ENCODE measurements around the gene OR9A4. TPM values are rescaled to one million over a fixed set of nuclear protein-coding genes. Genes with fewer than 3 reads are reported as not detected.

Gene OR9A4
- total RNA-seq, 1 experiment from 2014 or later: not detected

GRCh38 chr7:141946796-141947195, 30.6 kb downstream of the OR9A4 start, which contains the start of gene CLEC5A:
Gene CLEC5A, minus strand, starts transcription at chr7:141946974. Its CDS starts 682 bp downstream, at chr7:141946292.
- H3K9ac ChIP-seq (ENCODE audit: low read length): no peak within 1 kb of the TSS
- RAD21 ChIA-PET (ENCODE audit: low non-redundant PET in 1 of 2, low total read pairs in 2 of 2, uncharacterized antibody in 2 of 2, unreplicated experiment in 2 of 2): no interaction called here
- ATAC-seq: no peak
- H4K20me1 ChIP-seq (ENCODE audit: insufficient read depth): no peaks in the 10 kb centered on the region
- H3K4me2 ChIP-seq (ENCODE audit: low read length): no peak within 1 kb of the TSS
- POLR2A ChIA-PET: no interaction called here
- no peaks in the 10 kb centered on the region for H3K79me2 ChIP-seq (ENCODE audit: insufficient read depth, low read length)
- H3K4me3 ChIP-seq (replicated peaks in 1 of 2; ENCODE audit: low read depth in 1 of 2, low read length in 2 of 2): no peak within 1 kb of the TSS
- H3K4me1 ChIP-seq (ENCODE audit: control insufficient read depth in 1 of 2, insufficient read depth in 2 of 2, low read length in 2 of 2): no peaks in the 10 kb centered on the region
- BruUV-seq (replicated peaks): no TSS peak
- H3K36me3 ChIP-seq (ENCODE audit: control insufficient read depth in 1 of 2, insufficient read depth in 2 of 2, low read length in 2 of 2): no peaks in the 10 kb centered on the region
- H3K9me2 ChIP-seq (ENCODE audit: insufficient read depth): no peaks in the 10 kb centered on the region
- DNase-seq (ENCODE audit: low read depth, low spot score): no peak
- TF ChIP-seq CEBPB (IDR thresholded peaks at IDR 0.05; ENCODE audit: low read depth) (no peak), EZH2phosphoT487 (IDR thresholded peaks at IDR 0.05; ENCODE audit: borderline replicate concordance) (no peak), SRF (IDR thresholded peaks at IDR 0.05; ENCODE audit: low read depth) (no peak), JUND (IDR thresholded peaks at IDR 0.05) (no peak), EZH2 (IDR thresholded peaks at IDR 0.05) (no peak), EGR1 (IDR thresholded peaks at IDR 0.05; ENCODE audit: low read depth) (no peak), POLR2AphosphoS5 (IDR thresholded peaks at IDR 0.05; ENCODE audit: low read depth, low read length) (no peak), ZBTB33 (IDR thresholded peaks at IDR 0.05; ENCODE audit: extremely low read depth, insufficient replicate concordance, low read length) (no peak), TCF7L2 (IDR thresholded peaks at IDR 0.05; ENCODE audit: borderline replicate concordance, extremely low read depth, insufficient read depth, insufficient read length) (no peak), CBX3 (IDR thresholded peaks at IDR 0.05; ENCODE audit: low read depth) (no peak), ZFX (IDR thresholded peaks at IDR 0.05) (no peak), SIN3A (IDR thresholded peaks at IDR 0.05; ENCODE audit: low read depth) (no peak), REST (IDR thresholded peaks at IDR 0.05; ENCODE audit: low read depth) (no peak)
- TF ChIP-seq, protein P1, sequence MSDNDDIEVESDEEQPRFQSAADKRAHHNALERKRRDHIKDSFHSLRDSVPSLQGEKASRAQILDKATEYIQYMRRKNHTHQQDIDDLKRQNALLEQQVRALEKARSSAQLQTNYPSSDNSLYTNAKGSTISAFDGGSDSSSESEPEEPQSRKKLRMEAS (IDR thresholded peaks at IDR 0.05): no peak
- intact Hi-C loops (cut with micrococcal nuclease): no loop called here
- CTCF ChIA-PET: no interaction called here
- no peaks in the 10 kb centered on the region for H3K27me3 ChIP-seq (ENCODE audit: insufficient read depth, low read length)
- no peaks in the 10 kb centered on the region for H3K9me3 ChIP-seq (ENCODE audit: control insufficient read depth in 1 of 2, insufficient read depth in 1 of 2, low read depth in 1 of 2, low read length in 2 of 2)
- H2AFZ ChIP-seq (ENCODE audit: low read depth, low read length, poor library complexity, severe bottlenecking): no peak within 1 kb of the TSS
- H3K27ac ChIP-seq (ENCODE audit: low read depth, low read length): no peak within 1 kb of the TSS
